Lower leg skin (tissue), 4 donors: Measurements from ENCODE around the gene CRYM. TPM values are rescaled to one million over a fixed set of nuclear protein-coding genes. Genes with fewer than 3 reads are reported as not detected.
"Not testable (repeated sequence)": the region's sequence is repeated elsewhere in the genome, so short reads cannot be mapped to it uniquely, and the experiment has no call there.

Experiments used
- DNase-seq, 2 donors: peaks; one replicate each; pipeline ENCODE4 v3.0.0-alpha.2; 2019; ENCODE audit warnings: low spot score in 2 of 2
- H3K4me3 ChIP-seq: fragments of 200-600 bp; sonication (generic); 2 replicates; pipeline ENCODE4 v1.5.1; 2017; ENCODE audit warnings: mild to moderate bottlenecking, low read depth; ENCODE audit not compliant: poor library complexity, severe bottlenecking
- CTCF ChIP-seq, 3 donors: fragments of 450-650 bp; IDR thresholded peaks; one replicate each; pipeline ENCODE4 v1.5.1; 2016; ENCODE audit warnings: antibody characterized with exemption in 3 of 3, mild to moderate bottlenecking in 3 of 3, moderate library complexity in 2 of 3
- POLR2A ChIP-seq, 2 donors: fragments of 450-650 bp; IDR thresholded peaks; one replicate each; pipeline ENCODE4 v1.6.1; 2016 to 2017; ENCODE audit warnings: antibody characterized with exemption in 2 of 2, mild to moderate bottlenecking in 1 of 2, moderate library complexity in 1 of 2
- WGBS, 2 donors: methylation state at CpG; one replicate each; pipeline ENCODE4 v1.1.5; 2018; 5-methylcytosine and 5-hydroxymethylcytosine counted together
- intact Hi-C: fragments of 100-400 bp; cut with DNase I; formaldehyde crosslinking; loops from one replicate; pipeline ENCODE4 v1.15.0; 2023; ENCODE audit warnings: low total_unique reads
- total RNA-seq, 4 donors: library from RNA; depleted of rRNA; stranded (reverse); fragments of >200 nt; gene quantifications; one replicate each; pipeline ENCODE4 v1.1.0, GENCODE V29; 2016

CRYM gene
- total RNA-seq = 1 to 10 TPM; 1.5 to 2.8 (median 2.2) TPM

- 1% methylated on average over 46 of the region's 46 CpGs for WGBS, 2 donors
- peak within 1 kb of the TSS; percentile 19 for H3K4me3 ChIP-seq
- DNase-seq = peak in 1 of 2 donors; percentile 88
- TF ChIP-seq CTCF (IDR thresholded peaks at IDR 0.05) (no peak), POLR2A (IDR thresholded peaks at IDR 0.05) (no peak)
- intact Hi-C loops = no loop called here
These were observed at the start of gene CRYM for GRCh38 chr16:21277927-21278706. Gene CRYM, minus strand, starts transcription at chr16:21278290. Its CDS starts 39 bp downstream, at chr16:21278251.

- 78 to 79% methylated on average over 3 of the region's 3 CpGs for WGBS, 2 donors
- intact Hi-C loops = no loop called here
- DNase-seq = no peak
- no peak overlapping the region for H3K4me3 ChIP-seq
- TF ChIP-seq POLR2A (IDR thresholded peaks at IDR 0.05) (no peak), CTCF (IDR thresholded peaks at IDR 0.05) (no peak)
These were observed 49.0 kb upstream of the CRYM start for GRCh38 chr16:21327046-21327445.

GRCh38 chr16:21326459-21326858 is 48.4 kb upstream of the CRYM start:
- DNase-seq = no peak
- intact Hi-C loops = no loop called here
- no peak overlapping the region for H3K4me3 ChIP-seq
- 86% methylated on average over 2 of the region's 2 CpGs for WGBS, 2 donors
- TF ChIP-seq CTCF (IDR thresholded peaks at IDR 0.05) (no peak), POLR2A (IDR thresholded peaks at IDR 0.05) (no peak)

GRCh38 chr16:21324267-21324666 is 46.2 kb upstream of the CRYM start:
- no peak overlapping the region for H3K4me3 ChIP-seq
- intact Hi-C loops = no loop called here
- no peak for TF ChIP-seq CTCF (IDR thresholded peaks at IDR 0.05)
- no peak for TF ChIP-seq POLR2A (IDR thresholded peaks at IDR 0.05)
- 84 to 93% methylated on average over 4 of the region's 4 CpGs for WGBS, 2 donors
- no peak for DNase-seq

GRCh38 chr16:21322251-21322650 is 44.2 kb upstream of the CRYM start:
- H3K4me3 ChIP-seq, intact Hi-C loops, DNase-seq: not testable (repeated sequence)
- 83 to 89% methylated on average over 2 of the region's 2 CpGs for WGBS, 2 donors

GRCh38 chr16:21321736-21322135 is 43.6 kb upstream of the CRYM start:
- H3K4me3 ChIP-seq = no peak overlapping the region
- intact Hi-C loops = no loop called here
- WGBS, 2 donors = 95 to 97% methylated on average over 6 of the region's 6 CpGs
- no peak for DNase-seq
- TF ChIP-seq POLR2A (IDR thresholded peaks at IDR 0.05) = no peak
- no peak for TF ChIP-seq CTCF (IDR thresholded peaks at IDR 0.05)
